Dermis blood vessel endothelial cell (primary cell): ENCODE results near the gene YARS1. TPM values are rescaled to one million over a fixed set of nuclear protein-coding genes. Genes with fewer than 3 reads are reported as not detected.

Source experiments
- DNase-seq: peaks from one replicate; pipeline ENCODE4 v3.0.0; 2010
- total RNA-seq: library from RNA; depleted of rRNA; stranded (reverse); fragments of >200 nt; gene quantifications from 2 replicates; pipeline ENCODE4 v1.2.3, GENCODE V29; 2014

The YARS1 gene
- total RNA-seq, 1 donor from 2014 or later = 63.6 TPM

DNA sequence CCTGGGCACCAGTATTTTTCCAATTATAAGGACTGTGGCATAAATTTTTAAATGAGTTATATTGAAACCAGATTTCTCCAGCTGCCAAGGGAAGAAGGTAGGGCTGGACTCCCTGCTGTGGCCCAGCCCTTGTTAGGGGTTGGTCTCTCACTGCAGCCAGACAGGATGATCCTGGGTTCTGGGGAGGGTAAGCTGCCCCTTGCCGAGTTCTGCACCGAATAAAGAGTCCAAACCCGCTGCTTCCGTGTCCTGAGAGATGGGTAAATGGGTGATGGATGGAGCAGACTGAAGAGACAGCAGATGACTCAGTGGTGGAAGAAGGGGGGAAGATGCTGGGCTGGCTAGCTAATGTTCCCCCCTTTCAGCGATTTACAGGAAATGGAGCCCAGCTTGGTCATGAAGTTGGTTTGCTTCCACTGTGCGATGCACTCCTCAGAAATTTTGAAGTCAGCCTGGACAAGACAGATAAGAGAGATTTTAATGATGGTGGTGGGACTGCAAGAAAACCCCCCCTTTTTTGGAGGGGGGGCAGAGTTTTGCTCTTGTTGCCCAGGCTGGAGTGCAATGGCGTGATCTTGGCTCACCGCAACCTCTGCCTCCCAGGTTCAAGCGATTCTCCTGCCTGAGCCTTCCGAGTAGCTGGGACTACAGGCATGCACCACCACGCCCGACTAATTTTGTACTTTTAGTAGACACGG, 41.4 kb downstream of the YARS1 start:
- peak; percentile 35 for DNase-seq

DNA sequence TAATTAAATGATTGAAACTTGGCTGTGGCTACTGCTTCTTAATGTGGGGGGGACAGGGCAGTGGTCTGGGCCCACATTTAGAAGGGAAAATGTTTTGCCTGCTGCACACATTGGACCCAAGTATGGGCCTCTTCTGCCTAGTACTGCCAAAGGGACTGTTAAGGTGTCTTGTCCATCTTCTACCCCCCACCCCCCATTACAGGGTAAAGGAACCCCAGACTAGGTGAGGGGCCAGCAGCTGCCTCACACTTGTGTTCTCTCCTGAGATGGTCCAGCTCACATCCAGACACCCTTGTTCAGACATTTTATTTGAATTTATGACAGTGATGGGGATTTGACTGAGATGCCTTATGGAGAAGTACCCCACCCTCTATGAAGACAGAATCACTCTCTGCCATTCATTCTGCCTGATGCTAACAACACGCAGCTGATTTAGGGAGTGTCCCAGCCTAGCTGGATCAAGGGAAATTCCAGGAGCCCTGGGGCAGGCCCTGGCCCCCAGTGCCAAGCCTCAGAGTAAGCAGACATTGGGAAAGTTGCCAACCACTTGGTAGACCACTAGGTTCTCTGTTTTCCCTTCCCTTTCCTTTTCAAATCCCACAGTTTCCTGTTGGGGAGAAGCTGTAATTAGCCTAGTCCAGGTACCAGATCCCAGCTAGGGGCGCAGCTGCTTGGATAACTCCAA, 42.1 kb downstream of the YARS1 start:
- peak; percentile 76 for DNase-seq

DNA sequence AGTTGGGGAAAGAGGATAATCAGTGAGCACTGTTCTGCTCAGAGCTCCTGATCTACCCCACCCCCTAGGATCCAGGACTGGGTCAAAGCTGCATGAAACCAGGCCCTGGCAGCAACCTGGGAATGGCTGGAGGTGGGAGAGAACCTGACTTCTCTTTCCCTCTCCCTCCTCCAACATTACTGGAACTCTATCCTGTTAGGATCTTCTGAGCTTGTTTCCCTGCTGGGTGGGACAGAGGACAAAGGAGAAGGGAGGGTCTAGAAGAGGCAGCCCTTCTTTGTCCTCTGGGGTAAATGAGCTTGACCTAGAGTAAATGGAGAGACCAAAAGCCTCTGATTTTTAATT, 42.7 kb downstream of the YARS1 start:
- DNase-seq = no peak

DNA sequence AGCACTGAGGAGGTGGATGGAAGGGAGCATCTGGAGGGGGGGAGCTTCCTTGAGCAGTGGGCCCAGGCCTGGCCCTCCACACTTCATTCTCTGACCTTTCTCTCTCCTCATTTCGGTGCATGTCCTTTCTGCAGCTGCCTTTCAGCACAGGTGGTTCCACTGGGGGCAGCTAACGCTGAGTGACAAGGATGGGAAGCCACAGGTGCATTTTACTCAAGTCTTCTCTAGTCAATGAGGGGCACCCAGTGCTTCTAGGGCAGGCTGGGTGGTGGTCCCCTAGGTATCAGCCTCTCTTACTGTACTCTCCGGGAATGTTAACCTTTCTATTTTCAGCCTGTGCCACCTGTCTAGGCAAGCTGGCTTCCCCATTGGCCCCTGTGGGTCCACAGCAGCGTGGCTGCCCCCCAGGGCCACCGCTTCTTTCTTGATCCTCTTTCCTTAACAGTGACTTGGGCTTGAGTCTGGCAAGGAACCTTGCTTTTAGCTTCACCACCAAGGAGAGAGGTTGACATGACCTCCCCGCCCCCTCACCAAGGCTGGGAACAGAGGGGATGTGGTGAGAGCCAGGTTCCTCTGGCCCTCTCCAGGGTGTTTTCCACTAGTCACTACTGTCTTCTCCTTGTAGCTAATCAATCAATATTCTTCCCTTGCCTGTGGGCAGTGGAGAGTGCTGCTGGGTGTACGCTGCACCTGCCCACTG, 43.2 kb downstream of the YARS1 start:
- no peak for DNase-seq

DNA sequence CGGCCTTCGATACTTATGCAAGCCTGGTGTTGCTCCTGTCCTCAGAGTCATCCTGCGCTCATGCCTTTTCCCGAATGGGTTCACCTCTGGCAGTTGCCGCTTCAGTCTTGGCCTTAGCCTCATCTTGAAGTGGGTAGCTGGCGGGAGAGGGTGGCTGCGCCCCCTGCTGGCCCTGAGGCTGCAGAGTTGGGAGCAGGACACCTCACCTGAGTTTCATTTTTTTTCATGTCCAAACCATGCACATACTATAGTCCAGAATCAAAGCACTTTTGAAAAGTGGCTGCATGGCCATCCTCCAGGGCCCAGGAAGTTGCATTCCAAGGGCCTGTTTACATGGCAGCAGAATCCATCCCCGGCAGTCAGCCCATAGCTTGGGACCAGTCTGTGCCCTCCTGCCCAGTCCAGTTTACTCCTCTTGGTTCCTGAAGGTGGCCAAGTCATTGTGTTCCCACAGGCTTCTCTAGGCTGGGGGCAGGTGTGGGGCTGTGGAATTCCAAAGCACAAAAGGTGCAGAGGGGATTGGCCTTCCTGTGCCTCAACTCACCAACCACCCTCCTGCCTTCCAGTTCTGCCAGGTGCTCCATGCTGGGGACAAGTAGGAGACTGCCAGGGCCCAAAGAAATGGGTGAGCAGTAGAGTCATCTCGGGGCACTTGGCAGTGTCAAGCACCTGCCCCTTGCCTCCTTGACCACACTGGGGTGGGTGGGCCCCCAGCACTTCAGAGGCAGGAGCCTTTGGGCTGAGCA, 44.0 kb downstream of the YARS1 start:
- DNase-seq = peak; percentile 84

DNA sequence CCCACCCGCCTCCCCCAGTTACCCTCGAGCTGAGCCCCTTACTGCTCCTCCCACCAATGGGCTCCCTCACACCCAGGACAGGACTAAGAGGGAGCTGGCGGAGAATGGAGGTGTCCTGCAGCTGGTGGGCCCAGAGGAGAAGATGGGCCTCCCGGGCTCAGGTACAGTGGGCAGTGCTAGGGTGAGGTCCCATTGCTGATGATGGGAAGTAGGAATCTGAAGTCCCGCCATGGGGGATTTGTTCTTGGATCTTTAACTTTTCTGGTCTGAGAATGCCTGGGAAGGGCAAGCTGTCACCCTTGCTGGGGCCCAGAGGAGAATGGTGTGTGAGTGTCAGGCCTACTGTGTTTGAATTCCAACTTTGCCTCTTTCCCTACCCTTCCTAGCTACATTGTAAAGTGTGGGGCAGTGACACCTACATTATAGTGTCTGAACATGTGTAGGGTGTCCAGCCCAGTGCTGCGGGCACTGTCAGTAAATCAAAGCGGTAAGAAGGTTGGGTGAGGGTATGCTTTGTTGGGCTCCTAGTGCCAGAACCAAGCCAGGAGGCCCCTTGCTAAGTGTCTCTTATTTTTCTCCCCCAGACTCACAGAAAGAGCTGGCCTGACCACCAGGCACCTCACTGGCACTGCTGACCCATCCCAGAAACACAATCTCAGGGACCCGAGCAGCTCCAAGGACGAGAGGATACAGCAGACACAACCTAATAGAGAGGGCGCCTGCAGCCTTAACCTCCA, 44.7 kb downstream of the YARS1 start:
- DNase-seq = no peak

DNA sequence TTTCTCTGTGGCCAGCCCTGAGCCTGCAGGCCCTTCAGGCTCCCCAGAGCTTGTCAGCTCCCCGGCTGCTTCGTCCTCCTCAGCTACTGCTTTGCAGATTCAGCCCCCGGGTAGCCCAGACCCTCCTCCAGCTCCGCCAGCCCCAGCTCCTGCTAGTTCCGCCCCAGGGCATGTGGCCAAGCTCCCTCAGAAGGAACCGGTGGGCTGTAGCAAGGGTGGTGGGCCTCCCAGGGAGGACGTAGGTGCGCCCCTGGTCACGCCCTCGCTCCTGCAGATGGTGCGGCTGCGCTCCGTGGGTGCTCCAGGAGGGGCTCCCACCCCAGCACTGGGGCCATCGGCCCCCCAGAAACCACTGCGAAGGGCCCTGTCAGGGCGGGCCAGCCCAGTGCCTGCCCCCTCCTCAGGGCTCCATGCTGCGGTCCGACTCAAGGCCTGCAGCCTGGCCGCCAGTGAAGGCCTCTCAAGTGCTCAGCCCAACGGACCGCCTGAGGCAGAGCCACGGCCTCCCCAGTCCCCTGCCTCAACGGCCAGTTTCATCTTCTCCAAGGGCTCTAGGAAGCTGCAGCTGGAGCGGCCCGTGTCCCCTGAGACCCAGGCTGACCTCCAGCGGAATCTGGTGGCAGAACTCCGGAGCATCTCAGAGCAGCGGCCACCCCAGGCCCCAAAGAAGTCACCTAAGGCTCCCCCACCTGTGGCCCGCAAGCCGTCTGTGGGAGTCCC, 45.4 kb downstream of the YARS1 start:
- DNase-seq = no peak

DNA sequence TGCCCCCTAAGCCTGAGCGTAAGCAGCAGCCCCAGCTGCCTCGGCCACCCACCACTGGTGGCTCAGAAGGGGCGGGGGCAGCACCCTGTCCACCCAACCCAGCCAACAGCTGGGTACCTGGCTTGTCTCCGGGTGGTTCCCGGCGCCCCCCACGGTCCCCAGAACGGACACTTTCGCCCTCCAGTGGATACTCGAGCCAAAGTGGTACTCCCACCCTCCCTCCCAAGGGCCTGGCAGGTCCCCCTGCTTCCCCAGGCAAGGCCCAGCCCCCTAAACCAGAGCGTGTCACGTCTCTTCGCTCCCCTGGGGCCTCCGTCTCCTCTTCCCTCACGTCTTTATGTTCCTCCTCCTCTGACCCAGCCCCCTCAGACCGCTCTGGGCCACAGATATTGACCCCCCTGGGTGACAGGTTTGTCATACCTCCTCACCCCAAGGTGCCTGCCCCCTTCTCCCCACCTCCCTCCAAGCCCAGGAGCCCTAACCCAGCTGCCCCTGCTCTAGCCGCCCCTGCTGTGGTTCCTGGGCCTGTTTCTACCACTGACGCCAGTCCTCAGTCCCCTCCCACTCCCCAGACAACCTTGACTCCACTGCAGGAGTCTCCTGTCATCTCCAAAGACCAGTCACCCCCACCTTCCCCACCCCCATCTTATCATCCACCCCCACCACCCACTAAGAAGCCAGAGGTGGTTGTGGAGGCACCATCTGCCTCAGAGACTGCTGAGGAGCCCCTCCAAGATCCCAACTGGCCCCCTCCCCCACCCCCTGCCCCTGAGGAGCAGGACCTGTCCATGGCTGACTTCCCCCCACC, 46.2 kb downstream of the YARS1 start:
- no peak for DNase-seq

DNA sequence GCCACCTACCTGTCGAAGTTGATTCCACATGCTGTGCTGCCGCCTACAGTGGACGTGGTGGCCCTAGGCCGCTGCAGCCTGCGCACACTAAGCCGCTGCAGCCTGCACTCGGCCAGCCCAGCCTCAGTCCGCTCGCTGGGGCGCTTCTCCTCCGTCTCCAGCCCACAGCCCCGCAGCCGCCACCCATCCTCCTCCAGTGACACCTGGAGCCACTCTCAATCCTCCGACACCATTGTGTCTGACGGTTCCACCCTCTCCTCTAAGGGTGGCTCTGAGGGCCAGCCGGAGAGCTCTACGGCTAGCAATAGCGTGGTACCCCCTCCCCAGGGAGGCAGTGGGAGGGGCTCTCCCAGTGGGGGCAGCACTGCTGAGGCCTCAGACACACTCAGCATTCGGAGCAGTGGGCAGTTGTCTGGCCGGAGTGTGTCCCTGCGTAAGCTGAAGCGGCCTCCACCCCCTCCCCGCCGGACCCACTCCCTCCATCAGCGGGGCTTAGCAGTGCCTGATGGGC, 46.9 kb downstream of the YARS1 start:
- no peak for DNase-seq

DNA sequence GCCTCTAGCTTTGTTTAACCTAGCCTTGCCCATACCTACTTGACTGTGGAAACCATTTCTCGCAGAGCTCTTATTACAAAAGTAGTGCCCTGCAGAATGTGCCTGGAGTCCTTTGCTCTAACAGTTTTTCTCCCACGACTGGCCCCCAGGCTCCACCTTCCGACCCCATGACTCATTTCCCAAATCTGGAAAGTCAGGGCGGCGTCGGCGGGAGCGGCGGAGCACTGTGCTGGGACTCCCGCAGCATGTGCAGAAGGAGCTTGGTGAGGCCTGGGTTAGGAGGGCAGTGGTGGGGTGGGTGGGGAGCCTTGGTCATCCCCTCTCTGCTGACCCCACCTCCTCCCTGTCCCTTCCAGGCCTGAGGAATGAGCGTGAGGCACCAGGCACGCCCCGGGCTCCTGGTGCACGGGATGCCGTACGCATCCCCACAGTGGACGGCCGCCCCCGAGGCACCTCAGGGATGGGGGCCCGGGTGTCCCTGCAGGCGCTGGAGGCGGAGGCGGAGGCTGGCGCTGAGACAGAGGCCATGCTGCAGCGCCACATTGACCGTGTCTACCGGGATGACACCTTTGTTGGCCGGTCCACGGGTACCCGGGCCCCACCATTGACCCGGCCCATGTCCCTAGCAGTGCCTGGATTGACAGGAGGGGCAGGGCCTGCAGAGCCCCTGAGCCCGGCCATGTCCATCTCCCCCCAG, 47.5 kb downstream of the YARS1 start:
- peak; percentile 37 for DNase-seq

DNA sequence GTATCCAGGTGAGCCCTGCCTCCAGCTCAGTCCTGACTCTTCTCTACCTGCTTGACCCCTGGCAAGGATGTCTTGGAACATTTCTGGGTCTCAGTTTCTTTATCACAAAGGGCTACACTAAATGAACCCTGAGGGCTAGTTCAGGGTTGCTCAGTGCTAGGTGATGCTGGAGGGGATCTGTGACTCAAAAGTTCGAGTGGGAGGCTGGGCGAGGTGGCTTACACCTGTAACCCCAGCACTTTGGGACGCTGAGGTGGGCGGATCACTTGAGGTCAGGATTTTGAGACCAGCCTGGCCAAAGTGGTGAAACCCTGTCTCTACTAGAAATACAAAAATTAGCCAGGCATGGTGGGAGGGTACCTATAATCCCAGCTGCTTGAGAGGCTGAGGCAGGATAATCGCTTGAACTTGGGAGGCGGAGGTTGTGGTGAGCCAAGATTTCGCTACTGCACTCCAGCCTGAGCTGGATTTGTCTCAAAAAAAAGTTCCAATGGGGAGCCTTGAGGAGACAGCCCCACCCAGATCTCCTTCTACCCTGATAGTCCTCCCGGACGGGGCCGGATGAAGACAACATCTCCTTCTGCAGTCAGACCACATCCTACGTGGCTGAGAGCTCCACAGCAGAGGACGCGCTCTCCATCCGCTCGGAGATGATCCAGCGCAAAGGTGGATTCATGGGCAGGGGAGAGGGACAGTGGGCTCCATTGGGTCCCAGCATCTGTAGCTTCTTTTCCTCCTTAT, 48.9 kb downstream of the YARS1 start:
- DNase-seq = no peak

DNA sequence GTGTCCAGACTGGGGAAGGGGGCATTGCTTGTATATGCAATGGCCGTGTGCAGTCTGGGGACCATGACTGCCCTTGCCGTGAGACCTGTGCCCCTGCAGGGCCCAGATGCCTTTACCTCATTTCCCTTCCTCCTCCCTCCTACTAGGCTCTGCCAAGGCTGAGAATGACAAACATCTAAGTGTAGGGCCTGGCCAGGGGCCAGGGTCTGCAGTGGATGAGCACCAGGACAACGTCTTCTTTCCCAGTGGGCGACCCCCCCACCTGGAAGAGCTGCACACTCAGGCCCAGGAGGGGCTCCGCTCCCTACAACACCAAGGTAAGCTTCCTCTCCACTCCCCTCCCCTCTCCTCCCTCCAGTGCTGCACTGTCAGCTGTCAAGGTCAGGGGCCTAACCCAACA, 49.5 kb downstream of the YARS1 start:
- peak; percentile 64 for DNase-seq

DNA sequence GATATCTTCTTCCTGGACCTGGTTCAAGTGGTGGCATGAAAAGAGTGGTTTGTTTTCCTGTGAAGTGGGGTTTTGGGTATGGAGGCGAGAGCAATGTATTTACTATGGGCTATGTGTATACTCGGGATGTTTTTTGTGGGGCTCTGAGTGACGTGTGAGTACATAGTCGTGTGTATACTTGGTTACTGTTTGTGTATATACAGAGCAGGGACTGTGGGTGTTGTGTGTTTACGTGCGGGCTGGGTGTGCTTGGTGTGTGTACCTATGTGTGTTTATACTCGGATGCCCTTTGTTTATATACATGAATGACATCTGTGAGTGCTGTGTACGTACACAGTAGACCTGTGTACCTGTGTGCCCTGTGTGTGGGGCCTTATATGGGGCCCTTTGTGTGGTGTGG, 50.0 kb downstream of the YARS1 start:
- no peak for DNase-seq

DNA sequence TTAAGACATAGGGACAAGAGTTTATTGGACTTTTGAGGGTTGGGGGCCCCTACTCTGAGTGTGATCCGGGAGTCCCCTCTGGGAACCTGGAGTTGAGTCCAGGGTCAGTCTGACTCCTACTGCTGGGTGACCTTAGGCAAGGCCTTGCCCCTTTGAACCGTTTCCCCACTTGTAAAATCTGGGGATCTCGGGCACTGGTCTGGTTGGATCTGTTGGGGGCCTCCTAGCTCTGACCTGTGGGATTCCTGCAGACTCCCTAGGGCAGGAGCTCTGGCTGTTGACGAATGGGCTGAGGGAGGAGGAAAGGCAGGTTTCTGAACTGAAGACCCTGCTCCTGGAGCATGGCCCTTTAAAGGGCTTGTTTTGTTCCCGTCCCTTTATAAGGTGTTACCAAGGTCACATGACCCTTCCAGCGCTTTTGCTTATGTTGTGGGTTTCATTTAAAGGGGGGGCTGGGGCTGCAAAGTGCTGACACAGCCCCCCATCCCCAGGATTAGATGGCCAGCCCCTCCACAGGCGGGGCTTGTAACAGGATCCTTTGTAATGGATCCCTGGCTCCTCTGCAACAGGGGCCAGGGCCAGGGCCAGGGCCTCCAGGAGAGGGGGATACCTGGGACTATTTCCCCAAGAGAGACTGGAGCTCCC, 50.7 kb downstream of the YARS1 start:
- no peak for DNase-seq

DNA sequence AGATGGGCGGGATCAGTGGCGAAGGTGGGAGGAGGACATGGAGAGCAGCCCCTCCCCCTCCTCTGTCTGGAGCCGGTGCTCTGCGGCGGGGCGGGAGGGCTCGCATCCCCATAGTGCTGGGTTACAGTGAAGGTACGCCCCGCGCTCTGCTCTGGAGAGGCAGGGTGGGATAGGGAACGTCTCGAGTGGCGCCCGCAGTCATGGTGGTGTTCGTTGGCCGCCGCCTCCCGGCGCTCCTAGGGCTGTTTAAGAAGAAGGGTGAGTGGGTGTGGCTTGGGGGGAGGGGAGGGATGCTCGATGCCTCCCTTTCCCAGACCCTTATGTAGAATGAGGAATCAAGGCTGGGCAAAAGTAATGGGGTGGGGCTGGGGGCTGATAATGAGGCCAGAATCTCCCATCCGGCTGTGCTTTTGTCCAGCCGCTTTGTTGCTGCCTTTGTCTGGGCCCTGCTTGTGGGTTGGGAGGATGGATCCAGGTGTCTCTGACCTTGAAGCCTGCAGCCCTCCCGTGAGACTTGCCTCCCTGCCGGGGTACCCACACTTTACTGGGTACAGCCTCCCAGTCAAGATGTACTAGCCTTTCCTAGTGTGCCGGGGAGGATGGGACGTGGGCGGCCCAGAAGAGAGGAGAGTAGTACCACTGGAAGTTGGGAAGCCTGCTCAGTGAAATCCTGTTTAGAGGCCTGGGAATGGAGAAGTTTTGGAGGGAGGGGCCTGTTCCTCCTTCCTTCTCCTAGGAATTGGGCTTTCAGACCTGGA, 51.4 kb downstream of the YARS1 start:
- DNase-seq = no peak

DNA sequence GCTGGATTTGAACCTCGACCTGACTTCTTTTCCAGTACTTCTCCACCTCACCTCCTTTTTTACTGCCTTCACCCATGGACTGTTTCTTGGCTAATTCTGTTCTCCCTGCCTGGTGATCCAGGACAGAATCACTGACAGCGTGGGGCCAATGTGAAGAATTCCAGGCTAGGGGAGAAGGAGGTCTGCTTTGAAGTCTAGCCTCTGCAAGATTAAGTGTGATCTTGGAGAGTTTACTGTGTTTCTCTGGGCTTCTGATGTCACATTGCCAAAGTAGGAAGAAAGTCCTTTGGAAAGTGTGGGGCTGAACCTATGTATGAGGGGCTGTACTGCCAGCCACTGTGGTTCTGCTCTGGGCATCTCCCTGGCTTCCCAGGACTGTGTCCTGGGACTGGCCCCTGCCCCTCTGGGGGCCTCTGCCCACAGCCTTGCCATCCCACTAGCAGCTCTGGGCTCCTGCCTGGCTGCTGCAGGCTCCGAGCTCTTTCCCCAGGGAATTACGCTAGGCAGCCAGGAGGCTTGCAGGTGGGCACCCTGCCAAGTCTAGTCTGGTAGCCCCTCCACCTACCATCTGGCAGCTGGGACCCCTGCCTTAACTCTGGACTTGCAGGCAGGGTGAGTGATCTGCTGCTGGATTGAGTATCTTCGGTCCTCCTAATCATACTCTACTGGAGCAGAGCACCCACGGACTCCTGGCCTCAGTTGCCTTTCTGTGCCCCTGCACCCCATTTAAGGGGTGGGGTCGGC, 52.2 kb downstream of the YARS1 start:
- DNase-seq = no peak

DNA sequence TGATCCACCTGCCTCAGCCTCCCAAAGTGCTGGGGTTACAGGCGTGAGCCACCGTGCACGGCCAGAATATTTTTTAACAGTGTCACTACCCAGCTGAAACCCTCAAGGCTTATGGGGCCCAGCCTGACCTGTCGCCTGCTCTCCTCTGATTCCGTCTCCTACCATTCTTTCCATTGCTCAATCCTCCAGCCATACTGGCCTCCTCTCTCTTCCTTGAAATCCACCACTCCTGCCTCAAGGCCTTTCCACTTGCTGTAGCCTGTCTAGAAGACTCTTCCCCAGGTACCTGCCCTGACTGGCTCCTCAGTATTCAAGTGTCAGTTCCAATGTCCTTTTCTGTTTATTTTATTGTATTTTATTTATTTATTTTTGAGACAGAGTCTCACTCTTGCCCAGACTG, 53.9 kb downstream of the YARS1 start:
- no peak for DNase-seq
